Endothelial cell of umbilical vein (primary cell): Measurements from ENCODE around the gene ADGRL3. TPM values are rescaled to one million over a fixed set of nuclear protein-coding genes. Genes with fewer than 3 reads are reported as not detected.

Source experiments
- BruUV-seq: library from RNA; stranded (reverse); fragments of 400-500 nt; replicated peaks from 2 replicates; lab custom pipeline; 2021; lab: Mats Ljungman, UMichigan
- CTCF ChIA-PET: fragments of 300-600, 350-600 bp; sonication (Branson Sonifier 250); formaldehyde crosslinking; loops from one replicate; lab custom pipeline; 2021; ENCODE audit warnings: antibody characterized with exemption, inconsistent platforms; lab: Charles Lee
- POLR2A ChIA-PET: fragments of 300-600, 350-600 bp; sonication (Branson Sonifier 250); formaldehyde crosslinking; loops from one replicate; lab custom pipeline; 2021; ENCODE audit warnings: antibody characterized with exemption, inconsistent platforms; lab: Charles Lee
- DNase-seq: peaks from one replicate; pipeline ENCODE4 v3.0.0-alpha.2; 2011; ENCODE audit warnings: low read depth, low spot score
- FAIRE-seq: peaks from 2 replicates; lab custom pipeline; 2011; peaks lifted over from hg19 to GRCh38; lab: Jason Lieb, UNC
- H2AFZ ChIP-seq: 2 replicates; pipeline ENCODE4 v1.6.0; 2012; ENCODE audit warnings: low read depth, low read length, control low read depth, inconsistent platforms
- H3K27ac ChIP-seq: 2 replicates; pipeline ENCODE4 v1.5.1; 2011; ENCODE audit warnings: low read depth, mild to moderate bottlenecking, control low read depth, low read length, moderate library complexity; ENCODE audit not compliant: insufficient read depth
- H3K27me3 ChIP-seq, 2 experiments: 2 replicates each; pipeline versions ENCODE4 v1.6.0 to v1.6.1; 2011; ENCODE audit warnings: low read length in 2 of 2, mixed read lengths in 1 of 2; ENCODE audit not compliant: control insufficient read depth in 2 of 2, insufficient read depth in 2 of 2
- H3K36me3 ChIP-seq, 2 experiments: 2 replicates in 1 of 2; 3 replicates in 1 of 2; pipeline ENCODE4 v1.5.1; 2011; ENCODE audit warnings: low read length in 2 of 2, mild to moderate bottlenecking in 1 of 2, moderate library complexity in 1 of 2; ENCODE audit not compliant: control insufficient read depth in 2 of 2, insufficient read depth in 2 of 2; ENCODE audit errors: extremely low read depth in 1 of 2
- H3K4me1 ChIP-seq: 3 replicates; pipeline ENCODE4 v1.5.1; 2011; ENCODE audit warnings: mild to moderate bottlenecking, low read length; ENCODE audit not compliant: control insufficient read depth, insufficient read depth; ENCODE audit errors: extremely low read depth
- H3K4me2 ChIP-seq: 2 replicates; pipeline ENCODE4 v1.6.1; 2011; ENCODE audit warnings: low read length, control low read depth, mixed read lengths; ENCODE audit not compliant: insufficient read depth
- H3K4me3 ChIP-seq, 3 experiments: fragments of 200-600 bp in 1 of 3; sonication (generic), shearing (Covaris generic) in 1 of 3; replicated peaks in 1 of 3; 2 replicates each; pipeline ENCODE4 v1.5.1; 2011 to 2016; ENCODE audit warnings: control low read depth in 3 of 3, low read length in 3 of 3, mild to moderate bottlenecking in 2 of 3, inconsistent platforms in 1 of 3, low read depth in 1 of 3, moderate library complexity in 1 of 3; ENCODE audit not compliant: insufficient read depth in 1 of 3
- H3K79me2 ChIP-seq: 2 replicates; pipeline ENCODE4 v1.6.0; 2012; ENCODE audit warnings: low read length, inconsistent platforms; ENCODE audit not compliant: control insufficient read depth, insufficient read depth
- H3K9ac ChIP-seq: replicated peaks from 2 replicates; pipeline ENCODE3; 2011; ENCODE audit warnings: low read length, control low read depth; ENCODE audit not compliant: insufficient read depth; ENCODE audit errors: extremely low read depth
- H3K9me1 ChIP-seq: replicated peaks from 3 replicates; pipeline ENCODE4 v1.6.0; 2011; ENCODE audit warnings: mild to moderate bottlenecking, low read length; ENCODE audit not compliant: control insufficient read depth, insufficient read depth; ENCODE audit errors: extremely low read depth
- H3K9me3 ChIP-seq: replicated peaks from 2 replicates; pipeline ENCODE4 v1.5.1; 2012; ENCODE audit warnings: low read length, inconsistent platforms; ENCODE audit not compliant: control insufficient read depth, insufficient read depth
- H4K20me1 ChIP-seq: replicated peaks from 2 replicates; pipeline ENCODE3; 2011; ENCODE audit warnings: mild to moderate bottlenecking, low read length; ENCODE audit not compliant: control insufficient read depth, insufficient read depth; ENCODE audit errors: extremely low read depth
- CTCF ChIP-seq, 2 donors: IDR thresholded peaks; 1 replicate in 1 of 2; 2 replicates in 1 of 2; pipeline ENCODE4 v1.5.1; 2011; ENCODE audit warnings: low read length in 2 of 2, mild to moderate bottlenecking in 2 of 2, moderate library complexity in 2 of 2, control low read depth in 1 of 2, inconsistent platforms in 1 of 2, low read depth in 1 of 2; ENCODE audit not compliant: insufficient read depth in 1 of 2; ENCODE audit errors: extremely low read depth in 1 of 2
- EZH2 ChIP-seq: IDR thresholded peaks from 2 replicates; pipeline ENCODE4 v1.6.1; 2012; ENCODE audit warnings: borderline replicate concordance, low read depth, mild to moderate bottlenecking, moderate library complexity, low read length, inconsistent platforms; ENCODE audit not compliant: severe bottlenecking
- FOS ChIP-seq: IDR thresholded peaks from 2 replicates; pipeline ENCODE4 v1.6.1; 2011; ENCODE audit warnings: mild to moderate bottlenecking, low read length, moderate library complexity, borderline replicate concordance; ENCODE audit not compliant: insufficient read depth
- GATA2 ChIP-seq: IDR thresholded peaks from 2 replicates; pipeline ENCODE4 v1.7.0; 2011; ENCODE audit warnings: low read depth, mild to moderate bottlenecking, moderate library complexity, mixed read lengths, low read length; ENCODE audit not compliant: insufficient read length, insufficient read depth
- JUN ChIP-seq: IDR thresholded peaks from 2 replicates; pipeline ENCODE4 v1.6.1; 2011; ENCODE audit warnings: borderline replicate concordance, low read depth; ENCODE audit not compliant: insufficient read length, insufficient read depth
- MAX ChIP-seq: IDR thresholded peaks from 2 replicates; pipeline ENCODE4 v1.6.1; 2011; ENCODE audit not compliant: insufficient read depth, insufficient read length
- MYC ChIP-seq: IDR thresholded peaks from one replicate; pipeline ENCODE4 v1.6.1; 2011; ENCODE audit warnings: mild to moderate bottlenecking, low read depth, low read length
- POLR2A ChIP-seq: IDR thresholded peaks from 2 replicates; pipeline ENCODE4 v1.6.1; 2012; ENCODE audit warnings: low read depth, mild to moderate bottlenecking, control low read depth, low read length
- POLR2AphosphoS5 ChIP-seq: IDR thresholded peaks from 2 replicates; pipeline ENCODE4 v1.6.1; 2012; ENCODE audit warnings: low read depth, mild to moderate bottlenecking, control low read depth, low read length, moderate library complexity; ENCODE audit not compliant: insufficient read depth
- dilution Hi-C: fragments of 300-500 bp; cut with MboI; formaldehyde crosslinking; loops from one replicate; pipeline ENCODE4 v1.15.0; 2019; ENCODE audit warnings: low sequenced_read_pairs; ENCODE audit not compliant: extremely low pct_ligation_motif_present
- intact Hi-C: fragments of 100-400 bp; cut with micrococcal nuclease; formaldehyde crosslinking; loops from one replicate; pipeline ENCODE4 v1.10.0; 2022
- polyA plus RNA-seq, 4 experiments: library from polyadenylated mRNA; depleted of rRNA in 3 of 4; stranded (reverse) in 3 of 4; unstranded in 1 of 4; fragments of >200 nt; gene quantifications; 2 replicates each; pipeline versions ENCODE4 v1.2.1 to v1.2.3, GENCODE V29; 2011 to 2012; ENCODE audit warnings: missing spikeins in 1 of 4
- total RNA-seq: library from RNA; stranded (reverse); gene quantifications from 2 replicates; pipeline ENCODE4 v1.2.3, GENCODE V29; 2021

ADGRL3 gene
- total and polyA plus RNA-seq, 2 donors (not counting 3 experiments of a cell fraction or from before 2014, with no cell fraction given) = not detected

- DNase-seq (no peak), FAIRE-seq (no peak)
- H4K20me1 ChIP-seq = no peaks in the 10 kb centered on the region
- H3K9ac ChIP-seq = no peak overlapping the region
- H3K9me3 ChIP-seq = no peaks in the 10 kb centered on the region
- no peak overlapping the region for H2AFZ ChIP-seq
- H3K79me2 ChIP-seq = no peaks in the 10 kb centered on the region
- dilution Hi-C loops (no loop called here), intact Hi-C loops (no loop called here)
- no TSS peak for BruUV-seq
- H3K36me3 ChIP-seq = no peaks in the 10 kb centered on the region
- ChIA-PET CTCF (no interaction called here), POLR2A (no interaction called here)
- H3K27ac ChIP-seq = no peak overlapping the region
- no peaks in the 10 kb centered on the region for H3K27me3 ChIP-seq
- H3K4me1 ChIP-seq = no peaks in the 10 kb centered on the region
- H3K4me2 ChIP-seq = no peak overlapping the region
- no peaks in the 10 kb centered on the region for H3K9me1 ChIP-seq
- no peak overlapping the region for H3K4me3 ChIP-seq
- TF ChIP-seq POLR2AphosphoS5 (no peak), GATA2 (no peak), MAX (no peak), JUN (no peak), MYC (no peak), EZH2 (no peak), FOS (no peak), CTCF (IDR thresholded peaks at IDR 0.05; ENCODE audit: extremely low read depth in 1 of 2, insufficient read depth in 1 of 2, low read depth in 1 of 2, low read length in 2 of 2) (no peak), POLR2A (no peak)
Observed at GRCh38 chr4:61579786-61580185, 379.7 kb downstream of the ADGRL3 start.
